Smooth muscle cell (in vitro differentiated cells): ENCODE results near the gene KREMEN1. TPM values are rescaled to one million over a fixed set of nuclear protein-coding genes. Genes with fewer than 3 reads are reported as not detected.

ENCODE experiments used
- DNase-seq: peaks from one replicate; lab custom pipeline; 2025; ENCODE audit not compliant: unreplicated experiment; lab: John Stamatoyannopoulos, UW
- H2AFZ ChIP-seq: fragments of 200-600 bp; sonication (generic); 2 replicates; pipeline ENCODE4 v1.6.0; 2016; ENCODE audit warnings: antibody characterized with exemption, low read depth, mild to moderate bottlenecking
- H3F3A ChIP-seq: fragments of 200-600 bp; sonication (generic); 2 replicates; pipeline ENCODE4 v1.6.0; 2017; ENCODE audit warnings: antibody characterized with exemption, low read depth
- H3K27ac ChIP-seq: fragments of 200-600 bp; sonication (generic); 2 replicates; pipeline ENCODE4 v1.5.1; 2016; ENCODE audit warnings: low read depth, mild to moderate bottlenecking
- H3K27me3 ChIP-seq: fragments of 200-600 bp; sonication (generic); 2 replicates; pipeline ENCODE4 v1.6.1; 2016; ENCODE audit warnings: low read depth, mild to moderate bottlenecking
- H3K36me3 ChIP-seq: fragments of 200-600 bp; sonication (generic); 2 replicates; pipeline ENCODE4 v1.5.1; 2016; ENCODE audit warnings: low read depth
- H3K4me1 ChIP-seq: fragments of 200-600 bp; sonication (generic); 2 replicates; pipeline ENCODE4 v1.5.1; 2016; ENCODE audit warnings: low read depth
- H3K4me2 ChIP-seq: fragments of 200-600 bp; sonication (generic); 2 replicates; pipeline ENCODE4 v1.6.0; 2016; ENCODE audit warnings: mild to moderate bottlenecking
- H3K4me3 ChIP-seq: fragments of 200-600 bp; sonication (generic); 2 replicates; pipeline ENCODE4 v1.5.1; 2016; ENCODE audit warnings: mild to moderate bottlenecking
- H3K79me2 ChIP-seq: fragments of 200-600 bp; sonication (generic); 2 replicates; pipeline ENCODE4 v1.6.0; 2016; ENCODE audit warnings: low read depth, mild to moderate bottlenecking
- H3K9ac ChIP-seq: fragments of 200-600 bp; sonication (generic); 2 replicates; pipeline ENCODE4 v1.6.0; 2016; ENCODE audit warnings: low read depth
- H3K9me3 ChIP-seq: fragments of 200-600 bp; sonication (generic); replicated peaks from 2 replicates; pipeline ENCODE4 v1.5.1; 2016; ENCODE audit warnings: low read depth
- H4K20me1 ChIP-seq: fragments of 200-600 bp; sonication (generic); 2 replicates; pipeline ENCODE4 v1.6.0; 2016; ENCODE audit warnings: low read depth
- WGBS: methylation state at CpG from one replicate; pipeline ENCODE4 v1.1.7; 2016; ENCODE audit warnings: low lambda C conversion rate; 5-methylcytosine and 5-hydroxymethylcytosine counted together
- polyA plus RNA-seq: library from polyadenylated mRNA; unstranded; fragments of >200 nt; fragmentation: Nextera tagmentation; extraction: Ambion mirVana; gene quantifications from 2 replicates; pipeline ENCODE4 v1.2.1, GENCODE V29; 2016
- total RNA-seq: library from RNA; depleted of rRNA; stranded (reverse); fragments of >200 nt; gene quantifications from 2 replicates; pipeline ENCODE4 v1.2.3, GENCODE V29; 2014
- TF ChIP-seq, protein P1 (sequence below): fragments of 200-600 bp; sonication (generic); IDR thresholded peaks from 2 replicates; pipeline ENCODE4 v1.5.1; 2017; ENCODE audit warnings: borderline replicate concordance, mild to moderate bottlenecking, antibody characterized with exemption; ENCODE audit not compliant: insufficient read depth, poor library complexity, severe bottlenecking

KREMEN1 gene
- total and polyA plus RNA-seq, 2 experiments from 2014 or later, result 6.0 to 6.8 TPM

DNA sequence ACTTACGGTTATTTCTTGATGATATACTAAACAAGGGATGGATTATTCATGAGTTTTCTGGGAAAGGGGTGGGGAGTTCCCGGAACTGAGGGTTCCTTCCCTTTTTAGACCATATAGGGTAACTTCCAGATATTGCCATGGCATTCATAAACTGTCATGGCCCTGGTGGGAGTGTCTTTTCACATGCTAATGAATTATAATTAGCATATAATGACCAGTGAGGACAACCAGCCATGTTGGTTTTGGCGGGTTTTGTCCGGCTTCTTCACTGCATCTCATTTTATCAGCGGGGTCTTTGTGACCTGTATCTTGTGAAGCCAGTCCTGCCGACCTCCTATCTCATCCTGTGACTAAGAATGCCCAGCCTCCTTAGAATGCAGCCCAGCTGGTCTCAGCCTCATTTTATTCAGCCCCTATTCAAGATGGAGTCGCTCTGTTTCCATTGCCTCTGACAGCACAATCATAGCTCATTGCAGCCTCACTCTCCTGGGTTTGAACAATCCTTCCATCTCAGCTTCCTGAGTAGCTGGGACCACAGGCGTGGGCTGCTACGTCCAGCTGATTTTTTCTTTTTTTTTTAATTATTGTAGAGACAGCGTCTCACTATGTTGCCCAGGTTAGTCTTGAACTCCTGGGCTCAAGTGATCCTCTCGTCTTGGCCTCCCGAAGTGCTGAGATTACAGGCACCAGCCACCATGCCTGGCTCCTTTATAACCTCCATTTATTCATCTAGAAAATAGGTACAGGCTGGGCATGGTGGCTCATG lies 80.3 kb downstream of the KREMEN1 start:
- Histone ChIP-seq H3K9ac (no peak overlapping the region), H3K27ac (no peak overlapping the region), H3F3A (no peaks in the 10 kb centered on the region), H3K4me2 (no peak overlapping the region), H4K20me1 (no peaks in the 10 kb centered on the region), H3K79me2 (no peaks in the 10 kb centered on the region), H3K9me3 (no peaks in the 10 kb centered on the region), H3K27me3 (no peaks in the 10 kb centered on the region), H3K4me1 (peaks cover 34% of the 10 kb centered on the region), H2AFZ (no peak overlapping the region), H3K4me3 (no peak overlapping the region), H3K36me3 (no peaks in the 10 kb centered on the region)
- 85% methylated on average over 12 of the region's 12 CpGs for WGBS
- TF ChIP-seq, protein P1, sequence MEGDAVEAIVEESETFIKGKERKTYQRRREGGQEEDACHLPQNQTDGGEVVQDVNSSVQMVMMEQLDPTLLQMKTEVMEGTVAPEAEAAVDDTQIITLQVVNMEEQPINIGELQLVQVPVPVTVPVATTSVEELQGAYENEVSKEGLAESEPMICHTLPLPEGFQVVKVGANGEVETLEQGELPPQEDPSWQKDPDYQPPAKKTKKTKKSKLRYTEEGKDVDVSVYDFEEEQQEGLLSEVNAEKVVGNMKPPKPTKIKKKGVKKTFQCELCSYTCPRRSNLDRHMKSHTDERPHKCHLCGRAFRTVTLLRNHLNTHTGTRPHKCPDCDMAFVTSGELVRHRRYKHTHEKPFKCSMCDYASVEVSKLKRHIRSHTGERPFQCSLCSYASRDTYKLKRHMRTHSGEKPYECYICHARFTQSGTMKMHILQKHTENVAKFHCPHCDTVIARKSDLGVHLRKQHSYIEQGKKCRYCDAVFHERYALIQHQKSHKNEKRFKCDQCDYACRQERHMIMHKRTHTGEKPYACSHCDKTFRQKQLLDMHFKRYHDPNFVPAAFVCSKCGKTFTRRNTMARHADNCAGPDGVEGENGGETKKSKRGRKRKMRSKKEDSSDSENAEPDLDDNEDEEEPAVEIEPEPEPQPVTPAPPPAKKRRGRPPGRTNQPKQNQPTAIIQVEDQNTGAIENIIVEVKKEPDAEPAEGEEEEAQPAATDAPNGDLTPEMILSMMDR, result no peak
- no peak for DNase-seq

DNA sequence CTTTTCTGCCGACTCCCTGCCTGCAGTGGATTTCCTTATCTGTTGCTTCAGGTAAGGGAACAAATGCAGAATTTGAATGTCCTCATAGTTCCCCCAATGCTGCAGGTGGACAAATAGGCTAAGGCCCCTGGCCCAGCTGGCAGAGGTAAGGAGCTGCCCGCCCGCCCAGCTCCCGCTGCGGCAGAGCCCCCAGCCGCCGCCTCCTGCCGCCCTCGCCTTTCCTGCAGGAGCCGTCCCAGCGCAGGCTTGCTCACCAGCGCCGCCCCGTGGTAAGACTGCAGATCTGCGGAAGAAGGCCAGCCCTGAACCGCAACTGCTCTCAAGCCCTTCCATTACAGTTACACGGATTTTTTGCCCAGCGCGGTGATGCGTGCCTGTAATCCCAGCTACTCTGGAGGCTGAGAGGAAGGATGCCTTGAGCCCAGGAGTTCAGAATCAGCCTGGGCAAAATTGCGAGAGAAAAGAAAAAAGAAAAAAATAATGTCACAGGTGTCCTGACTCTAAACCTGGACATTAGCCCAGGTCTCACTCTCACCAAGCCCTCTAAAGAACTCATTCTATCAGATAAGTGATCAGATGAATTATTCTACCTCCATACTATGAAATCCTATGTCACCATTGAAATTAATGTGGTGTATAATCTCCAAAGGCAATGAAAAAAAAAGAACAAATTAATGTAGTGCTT lies 81.7 kb downstream of the KREMEN1 start:
- Histone ChIP-seq H3K9ac (no peak overlapping the region), H3K79me2 (no peaks in the 10 kb centered on the region), H3K27me3 (no peaks in the 10 kb centered on the region), H3F3A (no peaks in the 10 kb centered on the region), H3K4me1 (peaks cover 34% of the 10 kb centered on the region), H4K20me1 (no peaks in the 10 kb centered on the region), H3K4me2 (peak overlapping the region; percentile 83), H2AFZ (no peak overlapping the region), H3K36me3 (no peaks in the 10 kb centered on the region), H3K27ac (no peak overlapping the region), H3K9me3 (no peaks in the 10 kb centered on the region), H3K4me3 (peak overlapping the region; percentile 27)
- 9% methylated on average over 12 of the region's 21 CpGs for WGBS
- TF ChIP-seq, protein P1, result peak; percentile 96
- DNase-seq, result peak; percentile 41

DNA sequence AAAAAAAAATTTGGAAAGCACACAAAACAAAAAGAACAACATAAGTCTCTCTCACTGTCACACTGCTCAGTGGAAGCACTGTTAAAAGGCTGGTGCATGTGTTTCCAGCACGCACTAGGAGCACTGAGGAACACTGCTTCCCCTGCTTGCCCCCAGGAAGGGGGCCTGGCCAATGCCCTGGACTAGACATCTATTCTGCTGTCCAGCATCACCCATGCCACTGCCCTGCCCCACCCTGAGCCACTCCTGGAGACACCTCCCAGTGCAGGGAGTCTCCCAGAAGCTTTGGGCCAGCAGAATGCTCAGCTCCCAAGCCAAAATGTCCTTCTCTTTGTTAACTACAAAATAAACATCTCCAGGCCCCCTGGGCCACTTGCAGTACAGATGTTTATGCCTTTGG lies 83.1 kb downstream of the KREMEN1 start:
- Histone ChIP-seq H3K79me2 (no peaks in the 10 kb centered on the region), H3K9ac (no peak overlapping the region), H3F3A (no peaks in the 10 kb centered on the region), H3K4me3 (no peak overlapping the region), H3K4me1 (peaks cover 20% of the 10 kb centered on the region), H3K27me3 (peaks cover 5% of the 10 kb centered on the region), H3K27ac (no peak overlapping the region), H3K9me3 (no peaks in the 10 kb centered on the region), H4K20me1 (no peaks in the 10 kb centered on the region), H3K36me3 (no peaks in the 10 kb centered on the region), H2AFZ (no peak overlapping the region), H3K4me2 (no peak overlapping the region)
- WGBS, result 86% methylated on average over 1 of the region's 1 CpG
- no peak for DNase-seq
- TF ChIP-seq, protein P1, result no peak
